Measurements from ENCODE around the gene PKP1.

Gene PKP1

GRCh38 chr1:201374364-201374763, 91.1 kb downstream of the PKP1 start:
- no peak for TF ChIP-seq CTCF (IDR thresholded peaks at IDR 0.05; ENCODE audit: low read depth, low read length)
- Histone ChIP-seq H3K4me3 (ENCODE audit: low read depth, low read length) (no peak overlapping the region), H3K4me1 (peaks cover 47% of the 10 kb centered on the region), H3K27me3 (no peaks in the 10 kb centered on the region), H3K9me3 (no peaks in the 10 kb centered on the region), H3K36me3 (no peaks in the 10 kb centered on the region)
- no peak for DNase-seq

GRCh38 chr1:201375169-201375568, 91.9 kb downstream of the PKP1 start:
- Histone ChIP-seq H3K36me3 (no peaks in the 10 kb centered on the region), H3K27me3 (no peaks in the 10 kb centered on the region), H3K4me1 (peaks cover 41% of the 10 kb centered on the region), H3K9me3 (no peaks in the 10 kb centered on the region), H3K4me3 (ENCODE audit: low read depth, low read length) (no peak overlapping the region)
- TF ChIP-seq CTCF (IDR thresholded peaks at IDR 0.05; ENCODE audit: low read depth, low read length), result peak; percentile 39
- no peak for DNase-seq

- Histone ChIP-seq H3K27me3 (no peaks in the 10 kb centered on the region), H3K4me1 (peaks cover 38% of the 10 kb centered on the region), H3K9me3 (no peaks in the 10 kb centered on the region), H3K36me3 (no peaks in the 10 kb centered on the region), H3K4me3 (ENCODE audit: low read depth, low read length) (no peak overlapping the region)
- no peak for TF ChIP-seq CTCF (IDR thresholded peaks at IDR 0.05; ENCODE audit: low read depth, low read length)
- no peak for DNase-seq
Observed at GRCh38 chr1:201376107-201376463, 92.8 kb downstream of the PKP1 start.

GRCh38 chr1:201376464-201377374, 93.4 kb downstream of the PKP1 start:
- H3K36me3 ChIP-seq, result no peaks in the 10 kb centered on the region
- peak; percentile 37 for TF ChIP-seq CTCF (IDR thresholded peaks at IDR 0.05; ENCODE audit: low read depth, low read length)
- H3K4me3 ChIP-seq (ENCODE audit: low read depth, low read length), result no peak overlapping the region
- peak; percentile 38 for DNase-seq
- H3K27me3 ChIP-seq, result no peaks in the 10 kb centered on the region
- H3K4me1 ChIP-seq, result peaks cover 34% of the 10 kb centered on the region
- H3K9me3 ChIP-seq, result no peaks in the 10 kb centered on the region

DNA sequence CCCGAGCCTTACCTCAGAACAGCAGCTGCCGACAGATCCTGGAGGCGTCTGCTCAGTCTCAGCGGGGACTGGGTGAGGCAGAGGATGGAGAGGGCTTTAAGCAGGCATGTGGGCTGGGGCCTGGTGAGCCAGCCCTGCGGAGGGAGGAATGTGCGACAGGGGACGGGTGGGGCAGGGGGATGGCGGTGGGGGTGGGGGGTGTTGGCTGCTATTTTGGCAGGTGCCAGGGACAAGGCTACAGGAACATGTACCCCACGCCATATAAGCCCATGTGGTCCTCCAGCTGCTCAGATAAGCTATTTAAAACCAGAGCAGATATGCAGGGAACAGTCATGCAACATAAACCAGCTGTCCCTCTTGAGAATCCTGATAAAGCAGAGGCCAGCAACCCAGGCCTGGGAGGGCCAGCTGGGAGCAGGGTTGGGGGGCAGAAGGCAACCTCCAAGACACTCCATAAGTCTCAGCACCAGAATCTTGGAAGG, 94.3 kb downstream of the PKP1 start, which contains the start of gene TNNT2:
TSS of gene TNNT2 (minus strand) at position 70 of the 482 bp plus-strand sequence. CDS start 4,426 bp downstream, outside the sequence.
- no peaks in the 10 kb centered on the region for H3K9me3 ChIP-seq
- H3K27me3 ChIP-seq, result no peaks in the 10 kb centered on the region
- peaks cover 34% of the 10 kb centered on the region for H3K4me1 ChIP-seq
- peak; percentile 92 for DNase-seq
- TF ChIP-seq CTCF (IDR thresholded peaks at IDR 0.05; ENCODE audit: low read depth, low read length), result no peak
- no peaks in the 10 kb centered on the region for H3K36me3 ChIP-seq
- no peak within 1 kb of the TSS for H3K4me3 ChIP-seq (ENCODE audit: low read depth, low read length)

DNA sequence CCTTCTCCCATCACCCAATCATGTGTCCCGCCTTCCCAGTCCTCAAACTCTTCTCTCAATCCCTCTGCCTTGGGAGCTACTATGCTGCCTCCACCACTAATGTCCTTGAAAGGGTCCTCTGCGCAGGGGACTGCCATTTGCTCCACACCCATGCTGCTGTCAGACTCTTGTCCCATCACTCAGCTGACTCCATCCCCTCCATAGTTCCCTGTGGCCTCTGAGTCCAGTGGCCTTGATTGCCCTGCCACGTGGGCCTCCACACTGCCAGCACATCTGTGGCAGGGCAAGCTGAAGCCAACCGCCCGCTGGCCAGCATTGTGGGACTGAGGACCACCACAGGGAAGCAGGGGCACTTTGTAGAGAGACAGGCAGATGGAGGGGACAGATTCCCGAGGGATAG, 95.5 kb downstream of the PKP1 start:
- Histone ChIP-seq H3K9me3 (no peaks in the 10 kb centered on the region), H3K27me3 (no peaks in the 10 kb centered on the region), H3K4me1 (peaks cover 34% of the 10 kb centered on the region), H3K4me3 (ENCODE audit: low read depth, low read length) (no peak overlapping the region), H3K36me3 (no peaks in the 10 kb centered on the region)
- TF ChIP-seq CTCF (IDR thresholded peaks at IDR 0.05; ENCODE audit: low read depth, low read length), result no peak
- no peak for DNase-seq
